HG02870 (cell line): Measurements from ENCODE around the gene SLC6A19.
"Not testable (repeated sequence)": the region's sequence is repeated elsewhere in the genome, so short reads cannot be mapped to it uniquely, and the experiment has no call there.

ENCODE experiments used
- ATAC-seq: cut with Tn5 transposase; IDR thresholded peaks from one replicate; pipeline ENCODE4 v1.9.1; 2021; ENCODE audit warnings: mild to moderate bottlenecking, moderate library complexity; ENCODE audit not compliant: unreplicated experiment

Gene SLC6A19

DNA sequence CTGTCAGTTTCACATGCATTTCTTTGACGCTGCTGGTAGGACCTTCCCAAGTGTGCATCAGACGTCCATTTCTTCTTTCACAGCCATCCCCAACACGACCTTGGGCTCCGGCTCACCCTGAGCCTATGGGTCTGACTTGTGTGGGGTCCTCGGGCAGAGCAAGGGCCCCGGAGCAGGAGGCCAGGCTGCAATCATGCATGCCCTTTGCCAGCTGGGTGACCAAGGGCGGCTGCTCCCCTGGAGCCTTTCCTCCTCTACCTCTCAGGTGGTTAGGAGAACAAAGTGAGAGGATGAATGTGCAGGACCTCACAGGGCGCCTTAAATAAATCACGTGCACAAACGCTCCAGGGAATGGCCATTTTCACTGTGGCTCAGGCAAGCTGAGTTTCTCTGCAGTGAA lies 60.2 kb downstream of the SLC6A19 start:
- no peak for ATAC-seq

DNA sequence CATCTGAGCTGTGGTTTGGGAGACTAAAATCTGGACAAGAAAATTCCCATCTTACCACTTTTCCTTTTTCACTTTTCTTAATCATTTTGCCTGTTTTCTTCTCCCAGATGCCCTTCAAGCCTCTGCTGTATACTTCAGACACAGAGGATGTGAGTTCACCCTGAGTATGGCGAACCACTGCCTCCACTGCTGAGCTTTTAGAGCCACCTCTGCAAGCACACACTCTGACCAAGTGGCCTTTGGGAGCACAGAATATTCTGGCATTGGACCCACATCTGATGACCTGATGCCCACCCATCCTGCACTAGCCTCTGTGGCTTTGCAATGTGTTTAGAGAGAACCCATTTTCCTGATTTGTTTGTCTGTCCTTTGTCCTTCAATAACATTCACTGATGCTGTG lies 61.0 kb downstream of the SLC6A19 start:
- ATAC-seq, result no peak

GRCh38 chr5:1264211-1264610 lies 62.8 kb downstream of the SLC6A19 start:
- no peak for ATAC-seq

DNA sequence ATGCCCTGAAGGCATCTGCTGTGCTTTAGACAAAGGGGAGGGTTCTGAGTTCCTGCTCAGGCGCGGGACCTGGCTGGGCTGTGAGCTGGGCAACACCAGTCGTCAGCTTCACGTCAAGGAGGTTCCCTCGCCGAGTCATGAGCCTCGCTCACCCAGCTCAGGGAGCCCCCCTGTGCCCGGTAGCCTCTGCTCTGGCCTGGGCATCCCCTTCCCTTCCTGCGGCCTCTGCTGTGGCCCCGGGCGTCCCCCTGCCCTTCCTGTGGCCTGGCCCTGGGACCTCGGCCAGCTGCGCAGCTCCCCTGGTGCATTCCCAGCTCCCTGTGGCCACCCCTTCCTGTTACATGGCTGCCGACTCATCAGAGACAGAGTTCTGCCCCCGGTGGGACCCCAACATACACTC lies 63.6 kb downstream of the SLC6A19 start:
- ATAC-seq, result no peak

DNA sequence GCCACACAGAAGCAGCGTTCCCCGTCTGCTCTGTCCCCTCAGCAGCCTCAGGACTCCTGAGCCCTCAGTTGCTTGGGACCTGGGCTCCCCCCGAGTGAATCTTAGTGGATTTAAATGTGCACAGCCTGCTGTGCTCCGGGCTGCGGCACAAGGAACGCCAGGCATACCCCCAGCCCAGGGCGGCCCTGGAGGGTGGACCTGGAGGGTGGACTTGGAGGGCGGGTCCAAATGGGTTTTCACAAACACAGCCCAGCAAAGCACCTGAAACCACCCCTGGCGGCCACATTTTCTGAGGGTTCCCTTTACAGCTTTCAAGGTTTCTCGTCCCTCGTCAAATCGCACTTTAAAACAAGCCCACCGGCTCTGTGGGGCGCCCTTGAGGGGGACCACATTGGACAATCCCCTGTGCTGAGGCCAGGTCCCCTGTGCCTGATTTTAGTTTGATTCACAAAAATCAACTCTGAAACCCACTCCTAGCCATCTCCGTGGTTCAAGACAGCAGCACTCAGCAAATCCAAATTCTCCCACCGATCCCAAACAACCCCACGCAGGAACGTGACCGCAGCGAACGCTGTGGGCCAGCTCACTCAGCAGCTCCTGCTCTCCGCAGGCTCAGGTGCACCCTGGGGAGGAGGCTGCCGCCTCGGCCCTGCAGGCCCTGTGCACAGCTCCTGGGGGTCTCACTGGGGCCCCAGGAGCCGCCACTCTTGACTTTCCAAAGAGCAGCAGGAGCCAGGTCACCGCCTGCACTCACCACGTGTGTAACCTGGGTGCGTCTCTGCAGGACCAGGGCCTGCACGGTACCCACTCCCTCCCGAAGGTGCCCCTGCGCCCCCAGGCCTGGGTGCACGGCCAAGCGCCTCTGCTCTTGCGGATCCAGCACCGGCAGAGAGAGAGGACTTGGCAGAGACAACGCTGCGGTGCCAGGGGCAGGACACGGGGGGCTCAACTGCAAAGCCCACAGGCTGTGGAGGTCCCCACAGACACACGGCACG lies 64.4 kb downstream of the SLC6A19 start:
- ATAC-seq, result no peak

- ATAC-seq, result no peak
Observed at GRCh38 chr5:1266791-1267190, 65.4 kb downstream of the SLC6A19 start.

GRCh38 chr5:1267464-1267863 lies 66.1 kb downstream of the SLC6A19 start:
- ATAC-seq, result not testable (repeated sequence)

GRCh38 chr5:1268056-1268455 lies 66.7 kb downstream of the SLC6A19 start:
- ATAC-seq, result no peak

GRCh38 chr5:1268666-1269065 lies 67.3 kb downstream of the SLC6A19 start:
- ATAC-seq, result no peak

- ATAC-seq, result no peak
Observed at GRCh38 chr5:1270426-1270825, 69.0 kb downstream of the SLC6A19 start.

DNA sequence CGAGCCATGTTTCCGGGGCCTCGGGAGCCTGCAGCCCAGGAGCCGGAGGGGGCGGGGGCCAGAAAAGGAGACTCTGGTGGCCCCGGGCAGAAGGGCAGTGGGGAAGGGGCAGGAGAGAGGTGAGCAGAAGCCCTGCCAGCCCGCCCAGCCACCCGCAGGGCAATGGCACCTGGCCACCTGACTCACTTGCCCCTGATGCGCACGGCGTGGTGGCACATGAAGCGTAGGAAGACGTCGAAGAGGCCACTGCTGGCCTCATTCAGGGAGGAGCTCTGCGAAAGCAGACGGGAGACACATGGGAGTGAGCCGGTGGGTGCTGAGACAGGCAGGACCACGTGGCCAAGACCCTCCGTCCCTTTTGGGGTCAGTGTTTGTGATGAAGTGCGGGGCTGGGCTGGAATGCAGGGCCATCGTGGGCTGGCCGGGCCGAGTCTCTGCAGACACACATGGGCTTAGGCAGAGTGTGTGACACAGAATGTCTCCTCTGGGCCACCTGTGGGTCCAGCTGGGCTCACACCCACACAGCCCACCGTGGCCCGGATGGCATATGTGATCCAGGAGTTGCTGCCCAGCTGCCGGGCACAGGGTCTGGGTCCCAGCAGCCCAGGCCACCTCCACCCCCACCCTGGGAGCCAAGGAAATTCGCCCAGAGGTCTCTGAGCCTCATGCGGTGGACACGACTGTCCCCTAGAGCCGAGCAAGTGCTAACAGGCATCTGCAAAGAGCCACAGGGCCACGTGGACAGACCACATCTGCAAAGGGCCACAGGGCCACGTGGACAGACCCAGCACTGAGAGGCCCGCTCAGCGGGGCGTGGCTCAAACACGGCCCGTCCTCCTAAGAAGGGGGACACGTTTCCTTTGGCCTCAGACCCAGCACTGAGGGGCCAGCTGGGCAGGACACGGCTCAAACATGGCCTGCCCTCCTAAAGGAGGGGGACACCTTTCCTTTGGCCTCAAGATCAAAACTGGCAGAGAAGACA lies 69.8 kb downstream of the SLC6A19 start:
- ATAC-seq, result no peak

GRCh38 chr5:1272201-1272600 lies 70.8 kb downstream of the SLC6A19 start:
- no peak for ATAC-seq

DNA sequence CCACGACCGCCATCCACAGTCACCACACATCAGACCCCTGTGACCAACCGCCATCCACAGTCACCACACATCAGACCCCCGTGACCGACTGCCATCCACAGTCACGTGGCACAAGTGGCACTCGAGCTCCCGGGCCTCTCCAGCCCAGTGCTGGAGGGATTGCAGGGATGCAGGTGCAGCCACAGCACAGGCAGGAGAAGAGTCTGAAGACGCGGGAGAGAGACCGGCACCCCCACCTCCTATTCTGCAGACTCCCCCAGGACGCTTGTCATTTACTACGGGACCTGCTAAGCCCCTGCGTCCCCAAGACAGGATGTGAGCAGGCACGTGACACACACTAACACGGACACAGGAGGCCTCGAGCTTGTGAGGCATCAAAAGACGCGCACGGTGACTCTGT lies 72.3 kb downstream of the SLC6A19 start:
- ATAC-seq, result no peak

- no peak for ATAC-seq
Observed at GRCh38 chr5:1274471-1274870, 73.1 kb downstream of the SLC6A19 start.
